ENCODE data around the gene SAMD4A.

The SAMD4A gene

GRCh38 chr14:54700717-54701116 is 133.8 kb downstream of the SAMD4A start:
- no peaks in the 10 kb centered on the region for H3K4me1 ChIP-seq (ENCODE audit: control insufficient read depth, insufficient read depth, low read length)
- no peak overlapping the region for H3K27ac ChIP-seq (ENCODE audit: low read length)
- no CpG with 5 or more reads among the region's 2 CpGs for WGBS (ENCODE audit: insufficient coverage, insufficient read length)
- H3K27me3 ChIP-seq (ENCODE audit: control insufficient read depth, insufficient read depth, low read length): no peaks in the 10 kb centered on the region
- no peaks in the 10 kb centered on the region for H3K9me3 ChIP-seq (ENCODE audit: control insufficient read depth, insufficient read depth, low read length)
- DNase-seq (ENCODE audit: low read depth, low spot score): no peak
- H3K36me3 ChIP-seq (ENCODE audit: control insufficient read depth, insufficient read depth, low read length): 0 out of 2 replicates have a peak, but pooled peaks cover 3% of the 10 kb centered on the region
- no peak overlapping the region for H3K4me3 ChIP-seq (ENCODE audit: low read length)

DNA sequence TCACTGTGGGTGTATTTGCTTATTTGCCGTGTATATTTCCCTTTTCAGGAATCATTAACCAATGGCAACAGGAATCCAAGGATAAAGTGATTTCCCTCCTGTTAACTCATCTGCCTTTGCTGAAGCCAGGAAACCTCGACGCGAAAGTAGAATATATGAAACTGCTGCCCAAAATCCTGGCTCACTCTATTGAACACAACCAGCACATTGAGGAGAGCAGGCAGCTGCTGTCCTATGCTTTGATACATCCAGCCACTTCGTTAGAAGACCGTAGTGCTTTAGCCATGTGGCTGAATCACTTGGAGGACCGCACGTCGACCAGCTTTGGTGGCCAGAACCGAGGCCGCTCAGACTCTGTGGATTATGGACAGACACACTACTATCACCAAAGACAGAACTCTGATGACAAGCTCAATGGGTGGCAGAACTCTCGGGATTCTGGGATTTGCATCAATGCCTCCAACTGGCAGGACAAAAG is 135.1 kb downstream of the SAMD4A start:
- no peak for DNase-seq (ENCODE audit: low read depth, low spot score)
- no CpG with 5 or more reads among the region's 12 CpGs for WGBS (ENCODE audit: insufficient coverage, insufficient read length)

GRCh38 chr14:54702492-54702891 is 135.6 kb downstream of the SAMD4A start:
- Histone ChIP-seq H3K27me3 (ENCODE audit: control insufficient read depth, insufficient read depth, low read length) (no peaks in the 10 kb centered on the region), H3K4me3 (ENCODE audit: low read length) (no peak overlapping the region), H3K27ac (ENCODE audit: low read length) (no peak overlapping the region), H3K9me3 (ENCODE audit: control insufficient read depth, insufficient read depth, low read length) (no peaks in the 10 kb centered on the region), H3K36me3 (ENCODE audit: control insufficient read depth, insufficient read depth, low read length) (0 out of 2 replicates have a peak, but pooled peaks cover 3% of the 10 kb centered on the region), H3K4me1 (ENCODE audit: control insufficient read depth, insufficient read depth, low read length) (no peaks in the 10 kb centered on the region)
- no peak for DNase-seq (ENCODE audit: low read depth, low spot score)
- WGBS (ENCODE audit: insufficient coverage, insufficient read length): no CpG with 5 or more reads among the region's 5 CpGs

More for the DNA sequence above, 135.1 kb downstream of the SAMD4A start:
- Histone ChIP-seq H3K4me3 (ENCODE audit: low read length) (no peak overlapping the region), H3K36me3 (ENCODE audit: control insufficient read depth, insufficient read depth, low read length) (0 out of 2 replicates have a peak, but pooled peaks cover 3% of the 10 kb centered on the region), H3K27ac (ENCODE audit: low read length) (no peak overlapping the region), H3K4me1 (ENCODE audit: control insufficient read depth, insufficient read depth, low read length) (no peaks in the 10 kb centered on the region), H3K27me3 (ENCODE audit: control insufficient read depth, insufficient read depth, low read length) (no peaks in the 10 kb centered on the region), H3K9me3 (ENCODE audit: control insufficient read depth, insufficient read depth, low read length) (no peaks in the 10 kb centered on the region)

DNA sequence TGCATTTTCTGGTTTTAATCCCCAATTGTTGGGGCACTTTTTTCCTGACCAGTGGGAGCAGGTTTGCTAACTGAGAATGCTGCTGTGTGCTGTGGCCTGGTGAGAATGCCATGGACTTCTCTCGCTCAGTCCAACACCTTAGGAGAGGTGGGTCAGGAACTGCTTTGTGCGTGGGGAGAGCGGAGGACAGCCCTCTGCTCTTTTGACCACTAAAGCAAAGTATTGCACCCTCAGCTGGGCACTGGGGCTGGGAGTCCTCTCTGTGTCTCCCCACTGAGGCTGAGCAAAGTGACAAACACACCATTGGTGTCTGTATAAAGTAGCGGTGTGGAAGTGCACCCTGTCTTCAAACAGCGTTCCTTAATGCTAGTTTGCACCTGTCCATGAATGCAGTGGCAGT is 136.2 kb downstream of the SAMD4A start:
- Histone ChIP-seq H3K27me3 (ENCODE audit: control insufficient read depth, insufficient read depth, low read length) (no peaks in the 10 kb centered on the region), H3K9me3 (ENCODE audit: control insufficient read depth, insufficient read depth, low read length) (no peaks in the 10 kb centered on the region), H3K4me3 (ENCODE audit: low read length) (no peak overlapping the region), H3K36me3 (ENCODE audit: control insufficient read depth, insufficient read depth, low read length) (0 out of 2 replicates have a peak, but pooled peaks cover 3% of the 10 kb centered on the region), H3K27ac (ENCODE audit: low read length) (no peak overlapping the region), H3K4me1 (ENCODE audit: control insufficient read depth, insufficient read depth, low read length) (no peaks in the 10 kb centered on the region)
- no CpG with 5 or more reads among the region's 5 CpGs for WGBS (ENCODE audit: insufficient coverage, insufficient read length)
- no peak for DNase-seq (ENCODE audit: low read depth, low spot score)

DNA sequence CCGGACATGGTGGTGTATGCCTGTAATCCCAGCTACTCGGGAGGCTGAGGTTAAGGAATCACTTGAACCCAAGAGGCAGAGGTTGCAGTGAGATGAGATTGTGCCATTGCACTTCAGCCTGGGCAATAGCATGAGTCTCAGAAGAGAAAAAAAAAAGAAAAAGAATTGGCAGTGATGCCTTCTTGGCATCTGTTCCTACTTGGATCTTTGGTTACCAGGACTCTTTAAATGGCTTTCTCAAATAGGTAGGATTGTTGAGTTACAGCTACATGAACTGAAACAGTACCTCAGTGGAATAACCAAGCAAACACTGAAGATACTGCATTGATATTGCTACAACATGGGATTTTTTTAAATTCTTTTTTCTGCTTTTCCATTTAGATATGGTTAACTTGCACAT is 136.8 kb downstream of the SAMD4A start:
- Histone ChIP-seq H3K9me3 (ENCODE audit: control insufficient read depth, insufficient read depth, low read length) (no peaks in the 10 kb centered on the region), H3K27ac (ENCODE audit: low read length) (no peak overlapping the region), H3K27me3 (ENCODE audit: control insufficient read depth, insufficient read depth, low read length) (no peaks in the 10 kb centered on the region), H3K4me3 (ENCODE audit: low read length) (no peak overlapping the region), H3K36me3 (ENCODE audit: control insufficient read depth, insufficient read depth, low read length) (0 out of 2 replicates have a peak, but pooled peaks cover 3% of the 10 kb centered on the region), H3K4me1 (ENCODE audit: control insufficient read depth, insufficient read depth, low read length) (no peaks in the 10 kb centered on the region)
- DNase-seq (ENCODE audit: low read depth, low spot score): no peak
- no CpG with 5 or more reads among the region's 2 CpGs for WGBS (ENCODE audit: insufficient coverage, insufficient read length)

GRCh38 chr14:54704768-54705167 is 137.8 kb downstream of the SAMD4A start:
- H3K27ac ChIP-seq (ENCODE audit: low read length): no peak overlapping the region

DNA sequence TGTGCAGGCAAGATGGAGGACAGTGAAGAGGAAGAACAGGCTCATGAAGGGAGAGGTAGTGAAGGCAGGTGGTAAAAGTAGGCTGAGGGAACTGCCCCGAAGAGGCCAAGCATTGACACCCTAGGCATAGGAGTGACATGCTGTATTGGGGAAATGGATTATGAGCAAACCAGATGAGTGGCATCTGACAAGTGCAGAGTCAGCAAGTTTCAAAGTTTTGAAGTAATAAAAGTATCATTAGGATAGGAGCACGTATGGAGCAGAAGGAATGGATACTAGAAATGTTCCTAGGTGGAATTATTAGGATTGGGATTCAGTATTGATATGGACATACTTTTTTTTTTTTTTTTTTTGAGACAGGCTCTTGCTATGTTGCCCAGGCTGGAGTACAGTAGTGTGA is 139.8 kb downstream of the SAMD4A start:
- no peaks in the 10 kb centered on the region for H3K27me3 ChIP-seq (ENCODE audit: control insufficient read depth, insufficient read depth, low read length)
- DNase-seq (ENCODE audit: low read depth, low spot score): no peak
- H3K4me3 ChIP-seq (ENCODE audit: low read length): no peak overlapping the region
- H3K4me1 ChIP-seq (ENCODE audit: control insufficient read depth, insufficient read depth, low read length): no peaks in the 10 kb centered on the region
- 0 out of 2 replicates have a peak, but pooled peaks cover 3% of the 10 kb centered on the region for H3K36me3 ChIP-seq (ENCODE audit: control insufficient read depth, insufficient read depth, low read length)
- H3K9me3 ChIP-seq (ENCODE audit: control insufficient read depth, insufficient read depth, low read length): no peaks in the 10 kb centered on the region
- H3K27ac ChIP-seq (ENCODE audit: low read length): no peak overlapping the region
- WGBS (ENCODE audit: insufficient coverage, insufficient read length): no CpG with 5 or more reads among the region's 2 CpGs

More at GRCh38 chr14:54704768-54705167, 137.8 kb downstream of the SAMD4A start:
- no CpG with 5 or more reads among the region's 2 CpGs for WGBS (ENCODE audit: insufficient coverage, insufficient read length)
- Histone ChIP-seq H3K27me3 (ENCODE audit: control insufficient read depth, insufficient read depth, low read length) (no peaks in the 10 kb centered on the region), H3K9me3 (ENCODE audit: control insufficient read depth, insufficient read depth, low read length) (no peaks in the 10 kb centered on the region), H3K4me3 (ENCODE audit: low read length) (no peak overlapping the region), H3K36me3 (ENCODE audit: control insufficient read depth, insufficient read depth, low read length) (0 out of 2 replicates have a peak, but pooled peaks cover 3% of the 10 kb centered on the region), H3K4me1 (ENCODE audit: control insufficient read depth, insufficient read depth, low read length) (no peaks in the 10 kb centered on the region)
- no peak for DNase-seq (ENCODE audit: low read depth, low spot score)

GRCh38 chr14:54708161-54708560 is 141.2 kb downstream of the SAMD4A start:
- Histone ChIP-seq H3K27ac (ENCODE audit: low read length) (no peak overlapping the region), H3K4me3 (ENCODE audit: low read length) (no peak overlapping the region), H3K27me3 (ENCODE audit: control insufficient read depth, insufficient read depth, low read length) (no peaks in the 10 kb centered on the region), H3K9me3 (ENCODE audit: control insufficient read depth, insufficient read depth, low read length) (no peaks in the 10 kb centered on the region), H3K4me1 (ENCODE audit: control insufficient read depth, insufficient read depth, low read length) (no peaks in the 10 kb centered on the region), H3K36me3 (ENCODE audit: control insufficient read depth, insufficient read depth, low read length) (no peaks in the 10 kb centered on the region)
- no peak for DNase-seq (ENCODE audit: low read depth, low spot score)
- no CpG with 5 or more reads among the region's 2 CpGs for WGBS (ENCODE audit: insufficient coverage, insufficient read length)

DNA sequence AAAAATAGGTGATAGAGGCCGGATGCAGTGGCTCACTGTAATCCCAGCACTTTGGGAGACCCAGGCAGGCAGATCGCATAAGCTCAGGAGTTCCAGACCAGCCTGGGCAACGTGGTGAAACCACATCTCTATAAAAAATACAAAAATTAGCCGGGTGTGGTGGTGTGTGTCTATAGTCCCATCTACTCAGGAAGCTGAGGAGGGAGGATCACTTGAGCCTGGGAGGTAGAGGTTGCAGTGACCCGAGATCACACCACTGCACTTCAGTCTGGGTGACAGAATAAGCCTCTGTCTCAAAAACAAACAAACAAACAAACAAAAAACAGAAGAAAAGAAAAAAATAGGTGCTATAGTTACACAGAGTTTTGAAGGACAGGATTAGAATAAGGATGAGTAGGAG is 142.1 kb downstream of the SAMD4A start:
- H3K27me3 ChIP-seq (ENCODE audit: control insufficient read depth, insufficient read depth, low read length): no peaks in the 10 kb centered on the region
- no peak for DNase-seq (ENCODE audit: low read depth, low spot score)
- H3K36me3 ChIP-seq (ENCODE audit: control insufficient read depth, insufficient read depth, low read length): no peaks in the 10 kb centered on the region
- WGBS (ENCODE audit: insufficient coverage, insufficient read length): no CpG with 5 or more reads among the region's 5 CpGs
- H3K27ac ChIP-seq (ENCODE audit: low read length): no peak overlapping the region
- H3K4me3 ChIP-seq (ENCODE audit: low read length): no peak overlapping the region
- H3K9me3 ChIP-seq (ENCODE audit: control insufficient read depth, insufficient read depth, low read length): no peaks in the 10 kb centered on the region
- no peaks in the 10 kb centered on the region for H3K4me1 ChIP-seq (ENCODE audit: control insufficient read depth, insufficient read depth, low read length)

- DNase-seq (ENCODE audit: low read depth, low spot score): no peak
- Histone ChIP-seq H3K4me1 (ENCODE audit: control insufficient read depth, insufficient read depth, low read length) (no peaks in the 10 kb centered on the region), H3K4me3 (ENCODE audit: low read length) (no peak overlapping the region), H3K27ac (ENCODE audit: low read length) (no peak overlapping the region), H3K9me3 (ENCODE audit: control insufficient read depth, insufficient read depth, low read length) (no peaks in the 10 kb centered on the region), H3K27me3 (ENCODE audit: control insufficient read depth, insufficient read depth, low read length) (no peaks in the 10 kb centered on the region), H3K36me3 (ENCODE audit: control insufficient read depth, insufficient read depth, low read length) (no peaks in the 10 kb centered on the region)
- no CpG with 5 or more reads among the region's 2 CpGs for WGBS (ENCODE audit: insufficient coverage, insufficient read length)
Measured at GRCh38 chr14:54709444-54709843, 142.5 kb downstream of the SAMD4A start.

DNA sequence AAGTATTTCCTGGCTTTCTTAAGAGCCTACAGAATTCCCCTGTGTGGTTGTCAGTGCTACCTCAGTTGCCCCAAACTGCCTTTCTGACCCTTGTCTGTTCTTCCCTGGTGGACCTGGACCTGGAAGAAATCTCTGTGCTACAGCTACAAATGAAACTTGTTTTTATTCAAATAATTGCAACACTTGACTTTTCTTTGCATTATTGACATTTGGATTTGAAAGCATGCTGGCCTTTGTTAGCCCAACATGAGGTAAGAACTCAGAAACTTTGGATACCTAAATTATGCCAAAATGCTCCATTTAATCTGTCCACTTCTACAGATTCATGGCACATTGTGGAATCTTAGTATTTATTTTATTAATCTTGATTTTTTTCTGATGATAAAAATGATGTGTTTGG is 142.9 kb downstream of the SAMD4A start:
- DNase-seq (ENCODE audit: low read depth, low spot score): no peak
- Histone ChIP-seq H3K9me3 (ENCODE audit: control insufficient read depth, insufficient read depth, low read length) (no peaks in the 10 kb centered on the region), H3K4me1 (ENCODE audit: control insufficient read depth, insufficient read depth, low read length) (no peaks in the 10 kb centered on the region), H3K4me3 (ENCODE audit: low read length) (no peak overlapping the region), H3K27ac (ENCODE audit: low read length) (no peak overlapping the region), H3K27me3 (ENCODE audit: control insufficient read depth, insufficient read depth, low read length) (no peaks in the 10 kb centered on the region), H3K36me3 (ENCODE audit: control insufficient read depth, insufficient read depth, low read length) (no peaks in the 10 kb centered on the region)

Data from iPS DF 6.9 (cell line).